Left colon (tissue), 2 donors: ENCODE data around the gene LPCAT2. TPM values are rescaled to one million over a fixed set of nuclear protein-coding genes. Genes with fewer than 3 reads are reported as not detected.

Experiments used
- ATAC-seq: fragments of 200-7000 bp; cut with Tn5 transposase; one replicate; pipeline ENCODE4 v1.9.1; 2020; ENCODE audit warnings: mild to moderate bottlenecking, moderate library complexity
- DNase-seq, 2 donors: peaks; one replicate each; pipeline ENCODE4 v3.0.0-alpha.2; 2020
- intact Hi-C, 2 donors: fragments of 100-400 bp; cut with DNase I in 1 of 2; cut with micrococcal nuclease in 1 of 2; formaldehyde crosslinking; loops; one replicate each; pipeline versions ENCODE4 v1.11.2 to v1.14.0; 2022; cut with DNase I, micrococcal nuclease
- total RNA-seq, 2 donors: library from RNA; stranded (reverse); fragmentation: NEBNext Ultra II Directional; extraction: Animal tissue kit (Norgen Biotek cat#: 25700); gene quantifications; one replicate each; pipeline ENCODE4 v1.2.1, GENCODE V29; 2021
- donor health status: DM: no; HTN: no; CAD: no.
- donor health status: DM: yes; HTN: yes; CAD: no.

The LPCAT2 gene
- total RNA-seq, 2 donors from 2014 or later: 14.0 to 17.9 TPM

GRCh38 chr16:55529018-55529417 lies 20.1 kb downstream of the LPCAT2 start:
- intact Hi-C loops: no loop called here
- DNase-seq (no peak), ATAC-seq (peak; percentile 13)

GRCh38 chr16:55530316-55530856 lies 21.5 kb downstream of the LPCAT2 start:
- ATAC-seq (peak; percentile 34), DNase-seq (no peak)
- intact Hi-C loops: no loop called here

GRCh38 chr16:55532227-55532626 lies 23.4 kb downstream of the LPCAT2 start:
- DNase-seq: no peak
- intact Hi-C loops: no loop called here
- no peak for ATAC-seq

- DNase-seq: no peak
- intact Hi-C loops: no loop called here
- no peak for ATAC-seq
These were observed 25.9 kb downstream of the LPCAT2 start for GRCh38 chr16:55534756-55535155.

GRCh38 chr16:55539049-55539448 lies 30.2 kb downstream of the LPCAT2 start:
- DNase-seq (no peak), ATAC-seq (no peak)
- intact Hi-C loops: no loop called here

- ATAC-seq (no peak), DNase-seq (no peak)
- intact Hi-C loops: no loop called here
These were observed 30.6 kb downstream of the LPCAT2 start for GRCh38 chr16:55539488-55539887.

- no peak for ATAC-seq
These were observed 31.3 kb downstream of the LPCAT2 start for GRCh38 chr16:55540221-55540620.

GRCh38 chr16:55542459-55543082 lies 33.7 kb downstream of the LPCAT2 start:
- no peak for DNase-seq
- ATAC-seq: no peak
- intact Hi-C loops: loop anchor here in 1 of 2 donors (5.0 kb wide), 2 partner anchors 45 to 75 kb away; no protein-coding TSS in a partner anchor

More at GRCh38 chr16:55540221-55540620, 31.3 kb downstream of the LPCAT2 start:
- intact Hi-C loops: loop anchor here in 1 of 2 donors (5.0 kb wide), 2 partner anchors 43 to 73 kb away; no protein-coding TSS in a partner anchor
- DNase-seq: no peak

- intact Hi-C loops: loop anchor here in 1 of 2 donors (5.0 kb wide), 2 partner anchors 46 to 76 kb away; no protein-coding TSS in a partner anchor
- ATAC-seq (peak; percentile 38), DNase-seq (no peak)
These were observed 34.6 kb downstream of the LPCAT2 start for GRCh38 chr16:55543472-55543871.

GRCh38 chr16:55552621-55553020 lies 43.7 kb downstream of the LPCAT2 start:
- no peak for ATAC-seq
- intact Hi-C loops: no loop called here
- no peak for DNase-seq

GRCh38 chr16:55555436-55555835 lies 46.6 kb downstream of the LPCAT2 start:
- ATAC-seq: no peak
- intact Hi-C loops: no loop called here
- DNase-seq: no peak

GRCh38 chr16:55557186-55557585 lies 48.3 kb downstream of the LPCAT2 start:
- ATAC-seq (peak; percentile 69), DNase-seq (no peak)
- intact Hi-C loops: no loop called here

GRCh38 chr16:55559233-55559632 lies 50.4 kb downstream of the LPCAT2 start:
- intact Hi-C loops: no loop called here
- ATAC-seq (peak; percentile 81), DNase-seq (no peak)

- intact Hi-C loops: no loop called here
- DNase-seq: no peak
- ATAC-seq: peak; percentile 62
These were observed 51.2 kb downstream of the LPCAT2 start for GRCh38 chr16:55559933-55560516.

- ATAC-seq (no peak), DNase-seq (no peak)
- intact Hi-C loops: no loop called here
These were observed 52.5 kb downstream of the LPCAT2 start for GRCh38 chr16:55561319-55561848.

GRCh38 chr16:55562936-55563335 lies 54.1 kb downstream of the LPCAT2 start:
- DNase-seq (no peak), ATAC-seq (no peak)
- intact Hi-C loops: no loop called here

GRCh38 chr16:55563797-55564196 lies 54.9 kb downstream of the LPCAT2 start:
- DNase-seq: no peak
- no peak for ATAC-seq
- intact Hi-C loops: no loop called here

- intact Hi-C loops: no loop called here
- ATAC-seq: no peak
- DNase-seq: no peak
These were observed 56.2 kb downstream of the LPCAT2 start for GRCh38 chr16:55565086-55565485.

GRCh38 chr16:55566432-55567175 lies 57.7 kb downstream of the LPCAT2 start, which contains the start of gene CAPNS2:
Gene CAPNS2, plus strand, starts transcription at chr16:55566684. Its CDS starts 73 bp downstream, at chr16:55566757.
- intact Hi-C loops: no loop called here
- ATAC-seq (no peak), DNase-seq (no peak)
